ENCODE data around the gene KIF3A. TPM values are rescaled to one million over a fixed set of nuclear protein-coding genes. Genes with fewer than 3 reads are reported as not detected.

KIF3A gene
- total and polyA plus RNA-seq, 2 of the 8 experiments (the other 6 are each of a cell fraction or from before 2014, with no cell fraction given): 3.1 to 13.1 TPM

DNA sequence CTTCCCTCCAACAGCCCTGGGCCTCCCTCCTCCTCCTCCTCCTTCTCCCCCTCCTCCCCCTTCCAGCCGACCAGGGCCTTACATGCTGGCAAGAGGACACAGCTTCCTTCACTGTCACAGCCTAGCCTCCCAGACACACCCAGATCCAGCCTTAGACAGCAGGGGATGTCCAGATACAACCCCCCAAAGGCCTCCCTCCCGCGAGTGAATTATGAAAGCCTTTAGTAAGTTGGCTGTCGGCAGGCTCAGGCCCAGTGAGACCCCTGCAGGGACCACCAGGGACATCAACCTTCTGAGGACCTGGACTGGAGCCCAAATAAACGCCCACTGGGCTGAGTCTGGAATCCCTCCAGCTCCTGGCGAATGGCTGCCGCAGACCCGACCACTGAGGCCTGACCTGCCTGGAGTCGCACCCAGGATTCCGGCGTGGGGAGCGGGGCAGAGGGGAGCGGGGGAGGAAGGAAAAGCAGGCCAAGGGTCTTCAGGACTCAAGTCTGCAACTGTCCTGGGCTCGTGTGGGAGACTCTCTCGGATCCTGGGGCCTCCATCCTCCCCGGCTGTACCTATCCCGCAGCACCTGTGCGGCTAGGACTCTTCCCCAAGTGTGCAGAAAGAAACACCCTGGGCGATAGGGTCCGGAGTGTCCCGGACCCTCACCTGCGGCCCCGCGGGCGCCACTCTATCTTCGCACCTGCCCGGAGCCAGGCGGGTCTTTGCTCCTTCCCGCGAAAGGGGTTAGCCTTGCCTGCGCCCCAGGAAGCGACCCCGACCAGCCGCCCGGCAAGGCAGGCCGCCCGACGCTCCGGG lies 39.0 kb upstream of the KIF3A start:
- H3K27ac ChIP-seq (ENCODE audit: low read depth, low read length): no peak overlapping the region
- no peak overlapping the region for H3K56ac ChIP-seq (replicated peaks; ENCODE audit: insufficient read length, low read depth, low read length)
- H3K18ac ChIP-seq (ENCODE audit: extremely low read depth, low read length): peak overlapping the region; percentile 43; the same call in 1 of the 2 replicates
- H3K4me1 ChIP-seq (replicated peaks in 1 of 4; ENCODE audit: control insufficient read depth in 3 of 4, insufficient read depth in 4 of 4, low read length in 3 of 4): peaks cover 0 to 16% (median 5%) of the 10 kb centered on the region in 4 experiments; a peak in 5 of 7 replicates
- H3K36me3 ChIP-seq (ENCODE audit: control insufficient read depth in 2 of 4, insufficient read depth in 4 of 4, low read length in 3 of 4): no peaks in the 10 kb centered on the region
- POLR2A ChIA-PET (ENCODE audit: partially characterized antibody): interaction anchor here (0.6 to 2.7 kb wide), 5 partner anchors 17 to 251 kb away, joined by 3 to 8 read pairs (median 3); no protein-coding TSS in a partner anchor
- H4K91ac ChIP-seq (replicated peaks; ENCODE audit: insufficient read length, low read length): no peak overlapping the region
- H3K4me2 ChIP-seq (ENCODE audit: insufficient read depth in 1 of 2, low read depth in 2 of 2, low read length in 2 of 2): peak overlapping the region; percentile 92 to 94
- no peak overlapping the region for H2BK20ac ChIP-seq (ENCODE audit: low read length)
- H4K8ac ChIP-seq (ENCODE audit: extremely low read depth, insufficient read depth, low read length): peak overlapping the region; percentile 31; the same call in 1 of the 2 replicates
- H2BK15ac ChIP-seq (ENCODE audit: low read length): no peak overlapping the region
- H3K9me3 ChIP-seq (ENCODE audit: insufficient read depth in 2 of 2, low read depth in 1 of 2, low read length in 1 of 2): no peaks in the 10 kb centered on the region
- H4K5ac ChIP-seq (ENCODE audit: insufficient read length, low read depth, low read length): no peak overlapping the region
- no peak overlapping the region for H3K23ac ChIP-seq (ENCODE audit: insufficient read length)
- H3K9ac ChIP-seq (replicated peaks in 1 of 4; ENCODE audit: extremely low read depth in 1 of 4, low read depth in 3 of 4, low read length in 3 of 4): peak overlapping the region in 1 of 4 experiments; percentile 64; a peak in 1 of 7 replicates
- peaks cover under 1% of the 10 kb centered on the region; the same call in 1 of the 2 replicates for H3K79me1 ChIP-seq (ENCODE audit: low read depth, low read length)
- peak in 1 of 2 experiments; percentile 58 for DNase-seq (ENCODE audit: low read depth in 1 of 2, low spot score in 2 of 2)
- no peak overlapping the region for H2BK12ac ChIP-seq (ENCODE audit: low read depth, low read length)
- FAIRE-seq: no peak
- CTCF ChIA-PET (ENCODE audit: partially characterized antibody): interaction anchor here (0.7 to 6.6 kb wide), 9 partner anchors 9 to 119 kb away, joined by 3 to 58 read pairs (median 5); partner anchors contain the start of genes CCNI2 and IL13
- H3K4ac ChIP-seq (replicated peaks; ENCODE audit: insufficient read length, low read depth, low read length): no peak overlapping the region
- no peak overlapping the region for H2BK120ac ChIP-seq (replicated peaks; ENCODE audit: low read depth, low read length)
- H2AFZ ChIP-seq (ENCODE audit: low read length): no peak overlapping the region; the same call in 1 of the 2 replicates
- peaks cover 3 to 9% of the 10 kb centered on the region in 2 experiments for H4K20me1 ChIP-seq (replicated peaks in 1 of 2; ENCODE audit: control insufficient read depth in 1 of 2, insufficient read depth in 2 of 2, low read length in 2 of 2)
- peaks cover 2 to 51% (median 34%) of the 10 kb centered on the region in 4 experiments for H3K27me3 ChIP-seq (replicated peaks in 1 of 4; ENCODE audit: control insufficient read depth in 3 of 4, extremely low read depth in 1 of 4, insufficient read depth in 3 of 4, low read length in 3 of 4)
- H3K23me2 ChIP-seq (ENCODE audit: low read depth, low read length): peaks cover 10% of the 10 kb centered on the region
- H3K79me2 ChIP-seq (ENCODE audit: control insufficient read depth in 1 of 2, insufficient read depth in 2 of 2, low read length in 2 of 2): peaks cover 0 to 7% of the 10 kb centered on the region in 2 experiments; a peak in 1 of 4 replicates
- H2AK5ac ChIP-seq (ENCODE audit: low read depth, low read length): no peak overlapping the region
- H2BK5ac ChIP-seq (ENCODE audit: low read depth, low read length): no peak overlapping the region
- peak overlapping the region; percentile 68 to 75 (median 73) for H3K4me3 ChIP-seq (ENCODE audit: extremely low read depth in 1 of 4, insufficient read depth in 2 of 4, low read depth in 3 of 4, low read length in 4 of 4)
- WGBS, 2 experiments (ENCODE audit: extremely low coverage in 1 of 2, insufficient coverage in 1 of 2, insufficient read length in 1 of 2, insufficient replicate concordance in 2 of 2, low coverage in 1 of 2, low lambda C conversion rate in 2 of 2, missing lambda C conversion rate in 1 of 2): 5% methylated on average over 26 of the region's 39 CpGs; no CpG with 5 or more reads in 1 of the 2 experiments
- no peak overlapping the region for H3K14ac ChIP-seq (ENCODE audit: insufficient read length)
- TF ChIP-seq, protein P1, sequence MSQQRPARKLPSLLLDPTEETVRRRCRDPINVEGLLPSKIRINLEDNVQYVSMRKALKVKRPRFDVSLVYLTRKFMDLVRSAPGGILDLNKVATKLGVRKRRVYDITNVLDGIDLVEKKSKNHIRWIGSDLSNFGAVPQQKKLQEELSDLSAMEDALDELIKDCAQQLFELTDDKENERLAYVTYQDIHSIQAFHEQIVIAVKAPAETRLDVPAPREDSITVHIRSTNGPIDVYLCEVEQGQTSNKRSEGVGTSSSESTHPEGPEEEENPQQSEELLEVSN (IDR thresholded peaks at IDR 0.05): peak; percentile 81
- TF ChIP-seq EZH2 (IDR thresholded peaks at IDR 0.05; ENCODE audit: low read depth, low read length, severe bottlenecking) (peak; percentile 30), SIN3A (conservative IDR thresholded peaks at IDR 0.05 in 1 of 2, IDR thresholded peaks at IDR 0.05 in 1 of 2; ENCODE audit: low read depth in 1 of 2, low read length in 2 of 2) (0 out of 4 replicates have a peak, but pooled peaks of 1 of the 2 experiments have one; percentile 5), CBX5 (IDR thresholded peaks at IDR 0.05; ENCODE audit: low read depth, low read length) (no peak)
- TF ChIP-seq, protein P2, sequence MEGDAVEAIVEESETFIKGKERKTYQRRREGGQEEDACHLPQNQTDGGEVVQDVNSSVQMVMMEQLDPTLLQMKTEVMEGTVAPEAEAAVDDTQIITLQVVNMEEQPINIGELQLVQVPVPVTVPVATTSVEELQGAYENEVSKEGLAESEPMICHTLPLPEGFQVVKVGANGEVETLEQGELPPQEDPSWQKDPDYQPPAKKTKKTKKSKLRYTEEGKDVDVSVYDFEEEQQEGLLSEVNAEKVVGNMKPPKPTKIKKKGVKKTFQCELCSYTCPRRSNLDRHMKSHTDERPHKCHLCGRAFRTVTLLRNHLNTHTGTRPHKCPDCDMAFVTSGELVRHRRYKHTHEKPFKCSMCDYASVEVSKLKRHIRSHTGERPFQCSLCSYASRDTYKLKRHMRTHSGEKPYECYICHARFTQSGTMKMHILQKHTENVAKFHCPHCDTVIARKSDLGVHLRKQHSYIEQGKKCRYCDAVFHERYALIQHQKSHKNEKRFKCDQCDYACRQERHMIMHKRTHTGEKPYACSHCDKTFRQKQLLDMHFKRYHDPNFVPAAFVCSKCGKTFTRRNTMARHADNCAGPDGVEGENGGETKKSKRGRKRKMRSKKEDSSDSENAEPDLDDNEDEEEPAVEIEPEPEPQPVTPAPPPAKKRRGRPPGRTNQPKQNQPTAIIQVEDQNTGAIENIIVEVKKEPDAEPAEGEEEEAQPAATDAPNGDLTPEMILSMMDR (IDR thresholded peaks at IDR 0.05; ENCODE audit: control extremely low read depth in 1 of 3, insufficient read depth in 1 of 3, low read depth in 1 of 3, low read length in 3 of 3): peak in 1 of 3 experiments; percentile 4; a peak in 1 of 4 replicates
- TF ChIP-seq, protein P3, sequence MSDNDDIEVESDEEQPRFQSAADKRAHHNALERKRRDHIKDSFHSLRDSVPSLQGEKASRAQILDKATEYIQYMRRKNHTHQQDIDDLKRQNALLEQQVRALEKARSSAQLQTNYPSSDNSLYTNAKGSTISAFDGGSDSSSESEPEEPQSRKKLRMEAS (IDR thresholded peaks at IDR 0.05): peak; percentile 37; the same call in 1 of the 2 replicates
